GM21367 (cell line): ENCODE data around the gene C3orf20.
"Not testable (repeated sequence)": the region's sequence is repeated elsewhere in the genome, so short reads cannot be mapped to it uniquely, and the experiment has no call there.

Source experiments
- ATAC-seq: cut with Tn5 transposase; IDR thresholded peaks from one replicate; pipeline ENCODE4 v1.9.1; 2021; ENCODE audit not compliant: unreplicated experiment

C3orf20 gene

DNA sequence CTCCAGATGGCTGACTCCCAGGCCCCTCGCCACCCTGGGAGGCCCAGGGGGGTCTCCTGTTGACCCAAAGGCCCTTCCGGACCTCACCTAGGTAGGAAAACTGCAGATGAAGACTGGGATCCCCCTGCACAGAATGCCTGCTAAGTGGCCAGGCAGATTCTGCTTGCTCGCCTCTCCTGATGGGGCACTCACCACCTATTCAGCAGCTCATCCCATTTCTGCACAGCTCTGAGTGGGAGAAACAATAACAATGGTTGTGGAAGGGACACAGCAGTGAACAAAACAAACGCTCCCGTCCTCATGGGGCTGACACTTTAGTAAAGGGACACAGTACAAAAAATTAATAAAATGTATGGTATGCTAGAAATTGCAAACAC lies 118.9 kb downstream of the C3orf20 start:
- no peak for ATAC-seq

DNA sequence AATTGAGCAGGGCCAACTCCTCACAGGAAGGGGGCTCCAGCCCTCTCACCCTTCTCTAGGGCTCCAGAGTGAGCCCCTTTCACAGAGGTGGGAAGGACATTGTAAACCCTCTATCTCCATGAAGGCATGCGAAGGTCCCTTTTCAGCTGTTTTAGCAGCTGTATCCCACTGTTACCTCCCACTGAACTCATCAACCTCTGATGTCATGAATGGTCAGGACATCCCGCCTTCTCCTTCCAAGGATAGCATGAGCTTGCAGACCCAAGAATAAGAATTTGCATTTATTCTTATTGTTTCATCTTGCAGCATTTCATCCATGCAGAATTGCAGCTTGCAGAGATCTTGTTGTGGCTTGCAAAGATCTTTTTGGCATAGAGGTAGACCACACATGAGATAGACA lies 119.5 kb downstream of the C3orf20 start:
- ATAC-seq: no peak

DNA sequence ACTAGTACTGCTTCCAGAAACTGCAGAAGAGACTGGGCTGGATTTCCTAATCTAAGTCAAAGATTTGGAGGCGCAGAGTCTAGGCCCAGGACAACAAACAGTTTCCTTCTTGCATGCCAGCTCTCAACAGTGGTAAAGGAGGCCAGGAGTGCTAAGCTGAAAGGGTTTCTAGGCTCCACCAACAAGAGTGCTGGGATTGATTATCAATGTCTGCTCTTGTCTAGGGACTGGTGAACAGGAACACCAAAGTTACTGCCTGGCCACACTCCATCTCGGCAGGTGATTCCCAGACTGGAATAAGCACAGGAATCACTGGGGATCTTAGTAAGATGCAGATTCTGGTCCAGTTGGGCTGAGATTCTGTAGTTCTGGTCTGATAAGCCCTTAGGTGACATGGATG lies 121.1 kb downstream of the C3orf20 start:
- ATAC-seq: no peak

DNA sequence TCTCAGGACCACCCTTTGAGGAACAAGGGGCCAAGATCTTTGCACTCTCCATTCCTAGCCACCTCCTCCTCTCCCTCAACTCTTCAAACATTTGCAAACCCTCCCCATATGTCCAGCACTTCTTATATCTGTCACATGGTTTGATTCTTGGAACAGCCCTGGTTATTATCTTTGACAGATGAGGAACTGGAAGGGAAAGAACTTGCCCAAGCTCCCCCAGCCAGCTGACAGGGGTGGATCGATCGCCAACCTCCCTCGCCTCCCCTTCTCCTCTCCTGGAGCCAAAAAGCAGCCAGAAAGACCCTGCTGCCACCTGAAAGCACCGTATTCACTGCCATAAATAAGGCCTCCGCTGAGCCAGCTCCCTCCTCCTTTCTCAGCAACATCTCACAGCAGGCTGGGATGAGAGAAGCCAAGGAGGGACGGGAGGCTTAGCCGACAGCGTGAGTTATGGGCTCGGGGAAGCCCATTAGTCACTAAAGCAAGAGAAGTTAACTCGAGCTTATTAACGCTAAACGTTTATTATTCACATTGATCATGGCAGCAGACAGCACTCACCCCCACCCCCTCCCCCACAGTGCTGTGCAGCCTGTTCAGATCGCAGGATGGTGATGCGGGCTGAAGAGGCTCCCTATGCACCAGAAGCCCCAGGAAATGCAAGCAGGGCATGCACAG lies 121.6 kb downstream of the C3orf20 start:
- no peak for ATAC-seq

DNA sequence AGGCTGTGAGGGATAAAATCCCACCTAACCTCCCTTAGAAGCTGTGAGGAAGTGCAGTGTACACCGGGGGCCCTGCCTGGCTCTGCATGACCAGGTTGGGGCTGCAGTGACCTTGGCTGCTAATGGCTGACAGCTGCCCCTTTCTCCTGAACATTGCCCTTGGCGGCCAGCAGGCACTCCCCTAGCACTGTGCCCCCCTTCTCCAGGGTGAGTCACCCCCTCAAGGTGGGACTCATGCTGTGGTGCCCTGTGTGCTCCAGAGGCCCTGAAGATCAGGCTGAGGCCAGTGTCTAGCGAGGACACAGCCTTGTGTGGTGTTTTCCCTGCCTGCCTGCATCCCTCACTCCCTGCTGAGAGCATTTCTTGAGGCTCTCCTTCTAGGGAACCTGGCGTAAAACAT lies 122.8 kb downstream of the C3orf20 start:
- ATAC-seq: no peak

DNA sequence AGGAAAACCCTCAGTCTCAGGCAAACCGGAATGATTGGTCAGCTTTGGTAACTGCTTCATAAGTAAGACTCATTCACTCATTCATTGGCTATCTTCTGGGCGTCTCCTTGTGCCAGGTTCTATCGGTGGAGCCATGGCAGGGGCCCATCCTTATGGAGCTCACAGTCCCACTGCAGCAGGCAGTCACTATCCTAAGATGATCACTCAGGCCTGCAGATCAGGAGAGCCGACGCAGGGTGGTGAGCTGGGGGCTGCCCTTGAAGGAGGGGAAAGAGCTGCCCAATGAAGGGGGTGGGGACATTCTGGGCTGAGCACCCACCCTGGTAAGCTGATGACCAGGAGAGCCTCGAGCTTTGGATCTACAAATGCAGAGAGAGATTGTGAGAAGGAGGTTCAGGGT lies 123.3 kb downstream of the C3orf20 start:
- ATAC-seq: no peak

DNA sequence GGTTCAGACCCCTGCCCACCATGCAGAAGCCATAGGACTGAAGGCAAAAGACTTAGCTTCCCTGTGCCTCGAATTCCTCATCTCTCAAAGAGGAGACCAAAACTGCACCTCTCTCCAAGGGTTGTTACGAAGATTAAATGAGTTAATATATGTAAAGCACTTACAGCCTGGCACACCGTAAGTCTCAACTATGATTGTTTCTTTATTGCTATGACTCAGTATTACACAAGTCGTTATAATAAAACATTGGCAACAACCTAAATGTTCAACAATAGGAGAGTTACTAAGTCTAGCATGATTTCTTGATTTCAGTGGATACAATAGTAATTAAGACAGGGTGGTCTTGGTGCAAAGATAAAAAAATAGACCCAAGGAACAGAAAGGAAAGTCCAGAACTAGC lies 124.2 kb downstream of the C3orf20 start:
- no peak for ATAC-seq

DNA sequence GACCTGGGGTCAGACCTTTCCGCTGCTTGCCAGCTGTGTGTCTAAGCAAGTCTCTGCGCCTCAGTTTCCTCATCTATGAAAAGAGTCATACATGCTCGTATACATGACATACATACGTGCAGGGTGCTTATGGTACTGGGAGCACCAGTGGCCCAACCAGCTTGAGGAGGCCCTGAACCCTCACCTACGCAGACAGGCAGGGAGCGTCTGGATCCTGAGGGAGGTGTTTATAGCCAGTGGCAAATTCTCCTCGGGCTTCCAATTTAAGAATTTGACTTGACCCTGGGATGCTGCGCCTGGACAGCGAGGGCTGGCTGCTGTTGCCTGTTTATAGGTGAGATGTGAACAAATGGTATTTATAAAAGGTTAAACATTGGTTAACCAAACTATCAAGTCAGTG lies 126.1 kb downstream of the C3orf20 start:
- ATAC-seq: no peak

DNA sequence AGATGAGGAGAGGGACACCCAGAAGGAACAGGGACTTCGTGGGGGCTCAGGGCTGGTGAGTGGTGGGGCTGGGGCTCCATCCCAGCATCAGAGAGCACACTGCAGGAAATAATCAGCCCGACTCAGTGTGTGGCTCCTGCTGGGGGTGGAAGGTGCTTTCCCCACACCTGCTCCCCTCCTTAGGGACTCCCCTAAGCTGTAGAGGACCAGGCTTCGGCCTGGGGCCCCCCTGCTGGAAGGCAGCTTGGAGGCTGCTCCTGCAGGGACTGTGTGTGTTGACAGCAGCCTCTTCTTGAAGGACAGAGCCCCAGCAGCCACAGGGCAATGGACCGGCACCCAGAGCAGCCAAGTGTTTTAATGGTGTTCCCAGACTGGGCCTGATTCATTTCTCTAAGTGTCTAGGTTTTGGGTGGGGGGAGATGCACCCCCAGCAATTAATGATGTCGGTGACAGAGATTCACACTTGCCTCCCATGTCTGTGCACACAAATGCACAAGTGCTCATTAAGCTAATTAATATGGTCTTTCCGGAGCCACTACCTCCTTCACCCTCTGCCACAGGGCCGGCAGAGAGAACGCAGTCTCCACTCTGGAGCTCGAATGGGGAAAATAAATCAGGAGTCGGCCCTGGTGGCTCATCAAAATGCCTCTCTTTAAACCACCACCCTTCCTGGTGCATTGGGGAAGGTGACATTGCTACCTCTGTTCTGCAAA lies 126.9 kb downstream of the C3orf20 start:
- ATAC-seq: no peak

DNA sequence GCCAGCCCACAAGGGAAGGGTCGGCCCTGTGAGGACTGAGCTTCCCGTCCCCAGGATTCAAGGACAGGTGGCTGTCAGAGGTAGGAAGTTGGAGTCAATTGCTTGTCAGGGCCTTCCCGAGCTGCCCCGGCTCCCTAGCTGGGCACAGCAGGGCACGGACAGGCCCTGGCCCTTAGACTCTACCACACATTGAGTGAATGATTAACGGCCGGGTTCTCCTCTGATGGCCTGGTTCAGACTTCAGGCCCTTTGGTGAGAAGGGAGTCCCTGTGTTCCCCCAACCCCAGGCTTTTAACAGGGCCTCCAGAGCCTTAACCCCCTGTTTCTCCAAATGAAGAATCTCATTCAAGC lies 127.4 kb downstream of the C3orf20 start:
- no peak for ATAC-seq

DNA sequence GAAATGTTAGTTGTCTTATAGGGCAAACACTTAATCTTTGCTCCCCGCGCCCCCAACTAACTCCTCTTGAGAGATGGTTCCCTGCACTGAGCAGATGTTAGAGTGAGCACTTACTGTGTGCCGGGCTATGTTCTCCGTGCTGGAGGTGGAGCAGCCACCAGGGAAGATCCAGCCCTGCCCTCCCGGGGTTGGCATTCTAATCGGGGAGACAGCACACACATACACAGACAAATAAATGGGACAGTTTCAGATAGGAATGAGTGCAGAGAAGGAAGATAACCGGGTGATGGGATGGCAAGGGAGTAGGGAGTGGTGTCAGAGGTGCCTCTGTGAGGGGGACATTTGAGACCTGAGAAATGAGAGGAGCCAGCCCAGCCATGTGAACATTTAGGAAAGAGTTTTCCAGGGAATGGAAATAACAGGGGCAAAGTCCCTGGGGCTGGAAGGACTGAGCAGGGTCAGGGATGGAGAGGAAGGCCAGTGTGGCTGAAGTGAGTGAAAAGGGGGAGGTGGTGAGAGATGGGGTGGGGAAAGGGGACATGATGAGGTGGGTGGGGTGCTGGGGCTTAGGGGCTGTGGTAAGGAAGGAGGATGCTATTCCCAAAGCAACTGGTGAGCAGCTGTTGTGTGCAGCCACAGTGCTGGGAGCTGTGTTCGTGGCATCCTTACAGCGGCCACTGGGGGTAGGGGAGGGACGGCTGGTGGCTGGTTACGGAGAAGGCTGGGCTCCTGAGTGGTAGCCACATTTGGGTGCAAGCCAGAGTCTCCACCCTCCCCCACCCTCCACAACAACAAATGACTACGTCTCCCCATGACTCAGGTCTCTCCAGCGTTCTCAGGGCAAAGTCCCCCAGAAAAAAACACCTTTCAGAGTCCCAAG lies 128.4 kb downstream of the C3orf20 start:
- ATAC-seq: no peak

DNA sequence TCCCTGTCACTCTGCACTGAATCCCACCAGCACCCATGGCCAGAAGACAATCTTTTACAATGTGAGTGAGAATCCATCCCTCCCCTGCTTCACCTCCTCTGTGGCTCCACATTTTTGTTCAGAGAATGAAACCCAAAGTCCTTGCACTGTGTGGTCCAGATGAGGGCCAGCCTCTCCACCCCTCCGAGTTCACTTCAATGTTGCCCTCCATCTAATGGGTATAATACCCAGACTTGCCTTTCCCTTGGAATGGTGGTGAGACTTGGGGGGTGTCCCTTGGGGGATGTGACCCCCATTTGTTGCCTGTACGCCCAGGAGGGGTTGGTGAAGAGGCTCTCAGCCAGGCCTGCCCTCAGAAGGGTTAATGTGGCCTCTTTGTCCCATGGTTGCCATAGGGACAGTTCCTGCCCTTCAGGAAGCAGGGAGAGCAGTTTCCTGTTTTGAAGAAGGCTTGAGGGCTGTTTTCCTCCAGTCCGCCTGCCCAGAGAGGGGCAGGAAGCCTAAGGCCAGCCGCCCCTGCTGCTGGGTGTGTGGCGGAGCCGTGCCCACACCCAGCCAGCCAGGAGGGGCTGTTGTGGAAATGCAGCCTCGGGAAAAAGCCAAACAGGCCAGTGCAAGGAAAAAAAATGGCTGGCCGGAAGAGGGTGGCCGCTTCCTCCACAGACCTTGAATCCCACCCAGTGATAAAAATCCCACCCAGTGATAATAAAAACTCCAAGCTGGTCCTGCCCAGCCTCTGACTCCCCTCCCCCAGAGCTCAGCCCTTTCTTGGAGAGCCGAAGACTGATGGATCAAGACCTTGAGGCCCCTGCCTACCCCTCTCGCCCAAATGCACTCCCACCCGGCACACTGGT lies 129.3 kb downstream of the C3orf20 start:
- ATAC-seq: no peak

DNA sequence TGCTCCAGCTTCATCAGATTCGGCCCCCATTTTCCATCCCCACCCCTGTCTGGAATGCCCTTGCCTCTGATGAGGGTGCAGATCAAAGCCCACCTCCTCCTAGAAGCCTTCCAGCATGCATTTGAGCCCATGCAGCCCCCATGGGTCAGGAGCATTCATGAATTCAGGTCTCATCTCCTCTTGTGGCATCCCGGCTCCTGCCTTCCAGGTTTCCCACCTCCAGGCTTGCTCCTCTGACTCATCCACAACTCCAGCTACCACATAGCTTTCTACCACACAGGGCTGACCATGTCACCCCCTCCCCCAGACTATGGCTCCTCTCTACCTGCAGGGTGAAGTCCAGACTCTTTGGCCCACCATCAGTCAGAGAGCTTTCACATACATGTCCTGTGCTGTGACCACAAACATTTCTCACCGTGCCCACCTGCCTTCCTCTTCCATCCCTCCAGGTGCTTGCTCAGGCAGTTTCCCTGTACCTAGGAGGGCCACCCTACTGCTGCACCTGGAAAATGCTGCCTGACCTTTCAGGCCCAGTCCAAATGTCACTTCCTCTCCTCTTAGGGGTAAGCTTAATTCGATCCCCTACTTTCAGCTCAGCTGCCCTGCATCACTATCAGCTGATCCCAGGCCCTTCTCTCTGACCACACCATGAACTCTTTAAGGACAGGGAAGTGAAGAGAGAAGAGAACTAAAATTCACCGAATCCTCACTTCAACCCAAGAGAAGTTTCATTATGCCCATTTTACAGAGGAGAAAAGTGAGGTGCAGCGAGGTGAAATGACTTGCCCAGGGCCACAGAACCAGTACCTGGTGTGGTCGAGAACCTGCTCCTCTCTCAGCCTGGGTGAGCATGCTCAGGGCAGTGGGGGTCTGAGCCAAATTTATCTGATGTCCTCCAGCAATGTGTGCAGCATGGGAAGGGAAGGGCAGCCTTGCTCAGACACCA lies 130.2 kb downstream of the C3orf20 start:
- ATAC-seq: no peak

DNA sequence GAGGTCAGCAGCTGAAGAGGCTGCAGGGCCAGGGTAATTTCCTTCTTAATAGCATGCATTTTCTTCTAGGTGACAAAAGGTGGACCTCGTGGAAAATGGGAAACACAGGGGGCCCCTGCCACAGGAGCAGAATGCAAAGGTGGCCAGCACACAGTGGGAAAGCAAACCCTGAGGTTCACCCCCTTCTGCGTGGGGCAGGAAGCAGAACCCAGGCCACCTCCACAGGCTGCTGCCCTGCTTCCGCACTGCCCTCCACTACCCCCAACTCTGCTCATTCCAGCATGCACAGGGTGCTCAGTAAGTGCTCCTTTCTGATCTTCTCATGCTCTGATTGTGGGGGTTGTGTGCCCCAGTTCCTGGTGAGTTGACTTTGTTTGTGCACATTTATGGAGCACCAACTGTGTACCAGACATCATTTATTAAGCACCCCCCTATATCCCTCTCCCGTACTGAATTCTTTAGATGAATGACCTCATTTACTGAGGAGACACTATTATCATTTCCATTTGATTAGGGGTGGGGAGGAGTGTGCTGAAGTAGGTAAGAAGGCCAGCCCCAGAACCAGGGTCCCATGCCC lies 131.1 kb downstream of the C3orf20 start:
- ATAC-seq: no peak

DNA sequence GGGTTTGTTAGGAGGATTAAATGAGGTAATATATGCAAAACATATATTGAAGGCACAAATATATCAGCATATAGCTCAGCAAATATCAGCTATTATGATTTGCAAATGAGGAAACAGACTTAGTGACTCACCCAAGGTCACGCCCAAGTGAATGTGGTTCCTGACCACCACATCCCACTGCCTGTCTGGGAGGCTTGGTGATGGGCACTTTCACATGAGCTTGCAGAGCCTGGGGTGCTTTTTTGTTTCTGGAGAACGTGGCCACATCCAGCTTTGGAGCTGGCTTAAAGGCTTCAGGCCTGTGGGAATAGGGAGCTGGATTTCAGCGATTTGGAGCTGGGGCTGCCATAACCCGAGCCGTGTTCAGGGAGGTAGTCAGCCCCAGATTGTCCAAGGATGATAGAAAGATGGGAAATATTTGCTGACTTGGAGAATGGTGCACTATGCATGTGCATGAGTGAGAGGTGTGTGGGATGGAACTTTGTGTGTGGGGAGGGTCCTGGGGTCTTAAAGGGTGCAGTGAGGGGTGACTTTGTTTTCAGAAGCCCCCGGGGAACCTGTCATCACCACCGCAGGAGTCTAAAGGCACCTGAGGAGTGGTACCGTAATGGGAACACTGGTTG lies 131.8 kb downstream of the C3orf20 start:
- ATAC-seq: no peak

DNA sequence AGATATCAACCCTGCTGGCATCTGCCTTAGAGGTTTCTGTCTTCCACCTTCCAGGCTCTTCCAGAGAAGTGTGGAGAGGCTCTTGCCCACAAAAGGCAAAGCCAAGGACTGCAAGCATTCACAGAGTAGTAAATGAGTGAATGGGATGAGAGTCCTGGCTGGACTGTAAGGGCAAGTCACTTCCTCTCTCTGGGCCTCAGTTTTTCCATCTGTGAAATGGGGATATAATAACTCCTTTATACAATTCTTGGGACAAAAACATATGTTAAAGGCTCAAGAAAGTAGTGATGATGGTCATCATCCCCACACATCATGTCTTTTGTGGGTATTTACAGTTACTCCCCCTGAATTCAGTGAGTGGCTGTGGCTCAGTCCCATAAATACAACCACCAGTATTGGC lies 133.1 kb downstream of the C3orf20 start:
- ATAC-seq: no peak

DNA sequence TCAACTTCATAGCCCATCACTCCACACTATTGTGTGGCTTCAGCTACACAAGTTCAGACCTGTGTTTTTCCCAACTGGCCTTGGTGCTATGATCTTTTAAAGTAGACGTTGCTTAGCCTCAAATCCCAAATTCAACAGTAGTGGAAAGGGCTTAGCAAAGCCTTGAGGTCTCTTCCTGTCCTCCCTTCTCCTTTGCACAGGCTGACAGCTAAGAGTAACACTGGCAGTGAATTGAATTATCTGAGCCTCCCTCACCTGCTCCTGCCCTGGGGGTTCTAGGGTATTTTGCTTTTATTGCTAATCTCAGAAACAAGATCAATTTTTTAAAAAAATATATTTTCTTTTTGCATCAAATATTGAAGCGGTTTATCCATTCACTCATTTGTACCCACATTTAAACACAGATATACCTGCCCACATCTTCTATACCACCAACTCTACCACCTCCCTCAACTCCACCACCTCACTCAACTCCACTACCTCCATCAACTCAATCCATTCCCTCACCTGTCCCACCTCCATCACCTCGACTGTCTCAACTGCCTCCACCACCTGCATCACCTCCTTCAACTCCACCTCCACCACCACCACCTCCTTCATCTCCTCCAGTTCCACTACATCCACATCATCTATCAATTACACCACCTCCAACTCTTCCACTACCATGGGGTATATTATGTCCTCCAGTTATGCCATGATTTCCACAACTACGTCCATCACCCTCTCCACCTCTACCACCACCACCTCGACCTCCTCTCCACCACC lies 133.7 kb downstream of the C3orf20 start:
- ATAC-seq: no peak

DNA sequence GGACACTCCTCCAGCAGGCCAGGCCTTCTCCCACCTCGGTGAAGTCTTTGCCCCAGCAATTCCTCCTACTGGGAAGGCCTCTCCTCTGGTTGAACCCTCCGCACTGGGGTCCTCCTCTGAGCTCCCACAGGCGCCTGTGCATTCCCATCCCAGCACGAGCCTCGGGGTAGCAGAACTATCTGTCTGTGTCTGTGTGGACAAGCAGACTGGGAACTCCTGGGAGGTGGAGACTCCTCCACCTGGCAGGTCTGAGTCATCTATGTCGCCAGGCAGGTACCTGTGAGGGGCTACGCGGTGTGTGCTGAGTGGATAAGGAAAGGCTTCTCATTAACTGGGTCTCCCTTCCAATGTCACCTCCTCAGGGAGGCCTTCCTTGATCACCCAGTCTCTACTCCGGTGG lies 134.7 kb downstream of the C3orf20 start:
- not testable (repeated sequence) for ATAC-seq
